ENCODE measurements around the gene EIF4G3.

The EIF4G3 gene

DNA sequence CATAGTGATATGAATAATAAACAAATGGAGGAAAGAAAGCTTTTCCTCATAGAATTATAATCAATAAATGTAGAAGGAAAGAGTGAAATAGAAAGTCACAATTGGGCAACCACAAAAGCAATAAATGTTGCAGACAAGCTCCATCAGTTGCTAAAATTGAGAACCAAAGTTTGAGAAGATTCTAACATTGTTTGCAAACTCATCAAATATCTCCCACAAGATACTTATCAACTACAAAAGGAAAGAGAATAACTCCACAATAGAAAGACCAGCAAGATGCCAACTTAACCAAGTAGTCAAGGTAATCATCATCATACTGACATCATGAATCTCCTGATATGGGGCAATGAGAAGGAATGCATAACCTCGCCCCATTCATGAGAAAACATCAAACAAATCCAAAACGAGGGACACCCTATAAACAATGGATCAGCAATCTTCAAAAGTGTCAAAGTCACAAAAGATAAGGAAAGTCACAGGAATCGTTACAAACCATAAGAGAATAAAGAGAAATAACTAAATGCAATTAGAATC, 16.4 kb downstream of the EIF4G3 start:
- peaks cover 17% of the 10 kb centered on the region for H3K4me1 Mint-ChIP-seq
- no peak overlapping the region for H3K4me3 Mint-ChIP-seq
- H3K27me3 Mint-ChIP-seq (ENCODE audit: low read depth, poor library complexity): no peaks in the 10 kb centered on the region
- DNase-seq: no peak
- no peak overlapping the region for H3K27ac Mint-ChIP-seq
- peaks cover 2% of the 10 kb centered on the region for H3K9me3 Mint-ChIP-seq
- H3K36me3 Mint-ChIP-seq (ENCODE audit: low read depth): peaks cover 80% of the 10 kb centered on the region
- TF ChIP-seq, protein P1, sequence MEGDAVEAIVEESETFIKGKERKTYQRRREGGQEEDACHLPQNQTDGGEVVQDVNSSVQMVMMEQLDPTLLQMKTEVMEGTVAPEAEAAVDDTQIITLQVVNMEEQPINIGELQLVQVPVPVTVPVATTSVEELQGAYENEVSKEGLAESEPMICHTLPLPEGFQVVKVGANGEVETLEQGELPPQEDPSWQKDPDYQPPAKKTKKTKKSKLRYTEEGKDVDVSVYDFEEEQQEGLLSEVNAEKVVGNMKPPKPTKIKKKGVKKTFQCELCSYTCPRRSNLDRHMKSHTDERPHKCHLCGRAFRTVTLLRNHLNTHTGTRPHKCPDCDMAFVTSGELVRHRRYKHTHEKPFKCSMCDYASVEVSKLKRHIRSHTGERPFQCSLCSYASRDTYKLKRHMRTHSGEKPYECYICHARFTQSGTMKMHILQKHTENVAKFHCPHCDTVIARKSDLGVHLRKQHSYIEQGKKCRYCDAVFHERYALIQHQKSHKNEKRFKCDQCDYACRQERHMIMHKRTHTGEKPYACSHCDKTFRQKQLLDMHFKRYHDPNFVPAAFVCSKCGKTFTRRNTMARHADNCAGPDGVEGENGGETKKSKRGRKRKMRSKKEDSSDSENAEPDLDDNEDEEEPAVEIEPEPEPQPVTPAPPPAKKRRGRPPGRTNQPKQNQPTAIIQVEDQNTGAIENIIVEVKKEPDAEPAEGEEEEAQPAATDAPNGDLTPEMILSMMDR (IDR thresholded peaks at IDR 0.05): no peak

DNA sequence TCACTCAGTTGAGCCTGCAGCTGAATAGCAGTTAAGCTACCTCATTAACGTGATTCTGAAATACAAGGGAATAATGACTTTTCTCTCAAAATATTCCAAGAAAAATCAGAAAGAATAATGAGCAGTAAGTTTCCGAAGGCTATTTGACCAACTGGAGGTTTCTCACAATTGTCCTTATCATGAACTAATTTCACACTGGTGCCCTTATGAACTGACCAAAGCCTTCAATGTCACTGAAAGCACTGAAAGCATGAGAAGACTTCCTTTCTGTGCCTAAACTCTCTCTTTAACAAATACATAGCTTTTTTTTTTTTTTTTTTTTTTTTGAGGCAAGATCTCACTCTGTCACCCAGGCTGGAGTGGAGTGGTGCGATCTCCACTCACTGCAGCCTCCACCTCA, 18.8 kb downstream of the EIF4G3 start:
- Mint-ChIP-seq H3K27ac (no peak overlapping the region), H3K4me1 (peaks cover 13% of the 10 kb centered on the region), H3K4me3 (no peak overlapping the region), H3K36me3 (ENCODE audit: low read depth) (peaks cover 65% of the 10 kb centered on the region), H3K9me3 (no peaks in the 10 kb centered on the region), H3K27me3 (ENCODE audit: low read depth, poor library complexity) (no peaks in the 10 kb centered on the region)
- DNase-seq: no peak
- TF ChIP-seq, protein P1 (IDR thresholded peaks at IDR 0.05): no peak

DNA sequence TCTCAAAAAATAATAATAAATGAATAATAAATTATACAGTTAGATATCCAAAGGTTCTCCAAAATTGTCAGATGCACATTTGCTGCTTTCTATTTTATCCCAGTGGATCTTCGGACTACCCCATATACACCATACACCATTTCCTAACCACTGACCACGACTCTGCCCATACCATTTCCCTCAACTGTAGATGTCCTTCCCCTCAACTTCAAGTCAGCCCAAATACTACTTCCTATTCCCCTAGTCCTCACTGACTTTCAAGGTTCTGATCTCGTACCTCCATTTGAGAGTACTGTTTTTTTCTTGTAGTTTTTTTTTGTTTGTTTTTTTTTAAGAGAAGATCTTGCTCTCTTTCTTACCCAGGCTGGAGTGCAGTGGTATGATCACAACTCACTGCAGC, 19.6 kb downstream of the EIF4G3 start:
- peaks cover 12% of the 10 kb centered on the region for H3K4me1 Mint-ChIP-seq
- H3K4me3 Mint-ChIP-seq: no peak overlapping the region
- DNase-seq: no peak
- no peaks in the 10 kb centered on the region for H3K27me3 Mint-ChIP-seq (ENCODE audit: low read depth, poor library complexity)
- peaks cover 60% of the 10 kb centered on the region for H3K36me3 Mint-ChIP-seq (ENCODE audit: low read depth)
- no peaks in the 10 kb centered on the region for H3K9me3 Mint-ChIP-seq
- H3K27ac Mint-ChIP-seq: peak overlapping the region; percentile 46
- TF ChIP-seq, protein P1 (IDR thresholded peaks at IDR 0.05): no peak

DNA sequence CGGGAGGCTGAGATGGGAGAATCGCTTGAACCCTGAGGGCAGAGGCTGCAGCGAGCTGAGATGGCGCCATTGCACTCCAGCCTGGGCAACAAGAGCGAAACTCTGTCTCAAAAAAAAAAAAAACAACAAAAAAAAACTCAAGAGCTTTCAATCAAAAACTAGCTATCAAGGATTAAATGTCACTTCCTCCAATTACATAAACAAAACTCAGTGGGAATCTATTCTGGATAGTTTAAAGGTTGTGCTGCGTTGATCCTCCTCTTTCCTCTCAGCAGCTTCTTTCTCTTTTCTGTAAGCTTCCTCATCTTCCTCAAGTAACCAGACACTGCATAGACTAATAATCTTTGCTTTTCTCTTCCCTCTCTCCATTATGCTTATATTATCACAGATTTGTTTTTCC, 20.7 kb downstream of the EIF4G3 start:
- peaks cover 58% of the 10 kb centered on the region for H3K36me3 Mint-ChIP-seq (ENCODE audit: low read depth)
- H3K27me3 Mint-ChIP-seq (ENCODE audit: low read depth, poor library complexity): no peaks in the 10 kb centered on the region
- TF ChIP-seq, protein P1 (IDR thresholded peaks at IDR 0.05): no peak
- H3K4me3 Mint-ChIP-seq: no peak overlapping the region
- no peaks in the 10 kb centered on the region for H3K9me3 Mint-ChIP-seq
- peaks cover 12% of the 10 kb centered on the region for H3K4me1 Mint-ChIP-seq
- no peak for DNase-seq
- peak overlapping the region; percentile 1 for H3K27ac Mint-ChIP-seq

DNA sequence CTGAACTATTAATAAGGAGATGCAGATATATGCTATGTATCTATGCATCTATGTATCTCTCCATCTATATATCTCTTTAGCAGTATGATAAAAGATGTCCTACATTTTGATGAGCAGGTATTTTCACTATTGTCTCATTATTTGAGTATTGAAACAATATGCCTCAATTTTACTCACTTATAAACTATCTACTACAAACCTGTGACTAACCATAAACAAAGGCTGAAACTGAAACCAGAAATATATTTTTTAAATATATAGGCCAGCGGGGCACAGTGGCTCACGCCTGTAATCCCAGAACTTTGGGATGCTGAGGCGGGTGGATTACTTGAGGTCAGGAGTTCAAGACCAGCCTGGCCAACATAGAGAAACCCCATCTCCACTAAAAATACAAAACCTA, 22.0 kb downstream of the EIF4G3 start:
- Mint-ChIP-seq H3K36me3 (ENCODE audit: low read depth) (peaks cover 48% of the 10 kb centered on the region), H3K4me1 (peaks cover 18% of the 10 kb centered on the region), H3K27ac (no peak overlapping the region), H3K9me3 (no peaks in the 10 kb centered on the region), H3K27me3 (ENCODE audit: low read depth, poor library complexity) (no peaks in the 10 kb centered on the region), H3K4me3 (no peak overlapping the region)
- DNase-seq: no peak
- TF ChIP-seq, protein P1 (IDR thresholded peaks at IDR 0.05): no peak

DNA sequence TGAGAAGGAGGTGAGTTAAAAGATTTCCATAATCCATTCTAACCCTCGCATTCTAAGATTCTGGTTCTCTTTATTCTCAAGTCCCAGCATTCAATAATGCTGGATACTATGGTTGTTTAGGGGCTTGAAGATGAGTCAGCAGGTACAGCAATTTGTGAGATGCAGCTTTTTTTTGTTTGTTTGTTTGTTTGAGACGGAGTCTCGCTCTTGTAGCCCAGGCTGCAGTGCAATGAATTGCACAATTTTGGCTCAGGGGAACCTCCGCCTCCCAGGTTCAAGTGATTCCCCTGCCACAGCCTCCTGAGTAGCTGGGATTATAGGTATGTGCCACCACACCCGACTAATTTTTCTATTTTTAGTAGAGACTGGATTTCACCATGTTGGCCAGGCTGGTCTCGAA, 23.3 kb downstream of the EIF4G3 start:
- H3K4me1 Mint-ChIP-seq: peaks cover 23% of the 10 kb centered on the region
- TF ChIP-seq, protein P1 (IDR thresholded peaks at IDR 0.05): no peak
- H3K27me3 Mint-ChIP-seq (ENCODE audit: low read depth, poor library complexity): no peaks in the 10 kb centered on the region
- H3K9me3 Mint-ChIP-seq: no peaks in the 10 kb centered on the region
- DNase-seq: no peak
- no peak overlapping the region for H3K4me3 Mint-ChIP-seq
- H3K36me3 Mint-ChIP-seq (ENCODE audit: low read depth): peaks cover 47% of the 10 kb centered on the region
- H3K27ac Mint-ChIP-seq: peak overlapping the region; percentile 32

Data from nephron progenitor cell (in vitro differentiated cells).